Smooth muscle cell (in vitro differentiated cells): ENCODE measurements around the gene HIKESHI. TPM values are rescaled to one million over a fixed set of nuclear protein-coding genes. Genes with fewer than 3 reads are reported as not detected.
A peak's percentile ranks its signal among the peaks of the same experiment; 100 is the strongest.

ENCODE experiments used
- DNase-seq: peaks from one replicate; lab custom pipeline; 2025; ENCODE audit not compliant: unreplicated experiment; lab: John Stamatoyannopoulos, UW
- H2AFZ ChIP-seq: fragments of 200-600 bp; sonication (generic); 2 replicates; pipeline ENCODE4 v1.6.0; 2016; ENCODE audit warnings: antibody characterized with exemption, low read depth, mild to moderate bottlenecking
- H3F3A ChIP-seq: fragments of 200-600 bp; sonication (generic); 2 replicates; pipeline ENCODE4 v1.6.0; 2017; ENCODE audit warnings: antibody characterized with exemption, low read depth
- H3K27ac ChIP-seq: fragments of 200-600 bp; sonication (generic); 2 replicates; pipeline ENCODE4 v1.5.1; 2016; ENCODE audit warnings: low read depth, mild to moderate bottlenecking
- H3K27me3 ChIP-seq: fragments of 200-600 bp; sonication (generic); 2 replicates; pipeline ENCODE4 v1.6.1; 2016; ENCODE audit warnings: low read depth, mild to moderate bottlenecking
- H3K36me3 ChIP-seq: fragments of 200-600 bp; sonication (generic); 2 replicates; pipeline ENCODE4 v1.5.1; 2016; ENCODE audit warnings: low read depth
- H3K4me1 ChIP-seq: fragments of 200-600 bp; sonication (generic); 2 replicates; pipeline ENCODE4 v1.5.1; 2016; ENCODE audit warnings: low read depth
- H3K4me2 ChIP-seq: fragments of 200-600 bp; sonication (generic); 2 replicates; pipeline ENCODE4 v1.6.0; 2016; ENCODE audit warnings: mild to moderate bottlenecking
- H3K4me3 ChIP-seq: fragments of 200-600 bp; sonication (generic); 2 replicates; pipeline ENCODE4 v1.5.1; 2016; ENCODE audit warnings: mild to moderate bottlenecking
- H3K79me2 ChIP-seq: fragments of 200-600 bp; sonication (generic); 2 replicates; pipeline ENCODE4 v1.6.0; 2016; ENCODE audit warnings: low read depth, mild to moderate bottlenecking
- H3K9ac ChIP-seq: fragments of 200-600 bp; sonication (generic); 2 replicates; pipeline ENCODE4 v1.6.0; 2016; ENCODE audit warnings: low read depth
- H3K9me3 ChIP-seq: fragments of 200-600 bp; sonication (generic); replicated peaks from 2 replicates; pipeline ENCODE4 v1.5.1; 2016; ENCODE audit warnings: low read depth
- H4K20me1 ChIP-seq: fragments of 200-600 bp; sonication (generic); 2 replicates; pipeline ENCODE4 v1.6.0; 2016; ENCODE audit warnings: low read depth
- WGBS: methylation state at CpG from one replicate; pipeline ENCODE4 v1.1.7; 2016; ENCODE audit warnings: low lambda C conversion rate; 5-methylcytosine and 5-hydroxymethylcytosine counted together
- polyA plus RNA-seq: library from polyadenylated mRNA; unstranded; fragments of >200 nt; fragmentation: Nextera tagmentation; extraction: Ambion mirVana; gene quantifications from 2 replicates; pipeline ENCODE4 v1.2.1, GENCODE V29; 2016
- total RNA-seq: library from RNA; depleted of rRNA; stranded (reverse); fragments of >200 nt; gene quantifications from 2 replicates; pipeline ENCODE4 v1.2.3, GENCODE V29; 2014
- TF ChIP-seq, protein P1 (sequence below): fragments of 200-600 bp; sonication (generic); IDR thresholded peaks from 2 replicates; pipeline ENCODE4 v1.5.1; 2017; ENCODE audit warnings: borderline replicate concordance, mild to moderate bottlenecking, antibody characterized with exemption; ENCODE audit not compliant: insufficient read depth, poor library complexity, severe bottlenecking

The HIKESHI gene
- total and polyA plus RNA-seq, 2 experiments from 2014 or later, result 63.0 to 71.1 TPM

DNA sequence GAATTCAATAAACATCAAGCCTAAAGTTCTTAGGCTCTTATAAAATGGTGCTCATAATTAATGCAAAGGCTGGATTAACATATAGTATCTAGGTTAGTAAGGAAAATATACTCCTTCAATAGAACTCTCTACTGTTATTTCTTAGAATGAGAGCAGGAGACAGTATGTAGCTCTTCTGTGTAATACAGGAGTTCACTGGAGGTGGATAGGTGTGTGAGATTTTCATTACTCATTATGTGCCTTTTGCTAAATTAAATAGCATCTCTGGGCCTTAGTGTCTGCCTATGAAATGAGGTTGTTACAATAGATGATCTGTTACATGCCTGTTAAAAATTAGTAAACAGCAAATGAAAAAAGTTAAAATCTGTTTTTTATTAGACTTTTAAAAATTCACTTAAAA is 36.8 kb upstream of the HIKESHI start:
- H3K36me3 ChIP-seq, result peaks cover 13% of the 10 kb centered on the region
- H3K9me3 ChIP-seq, result no peaks in the 10 kb centered on the region
- DNase-seq, result no peak
- no peaks in the 10 kb centered on the region for H4K20me1 ChIP-seq
- TF ChIP-seq, protein P1, sequence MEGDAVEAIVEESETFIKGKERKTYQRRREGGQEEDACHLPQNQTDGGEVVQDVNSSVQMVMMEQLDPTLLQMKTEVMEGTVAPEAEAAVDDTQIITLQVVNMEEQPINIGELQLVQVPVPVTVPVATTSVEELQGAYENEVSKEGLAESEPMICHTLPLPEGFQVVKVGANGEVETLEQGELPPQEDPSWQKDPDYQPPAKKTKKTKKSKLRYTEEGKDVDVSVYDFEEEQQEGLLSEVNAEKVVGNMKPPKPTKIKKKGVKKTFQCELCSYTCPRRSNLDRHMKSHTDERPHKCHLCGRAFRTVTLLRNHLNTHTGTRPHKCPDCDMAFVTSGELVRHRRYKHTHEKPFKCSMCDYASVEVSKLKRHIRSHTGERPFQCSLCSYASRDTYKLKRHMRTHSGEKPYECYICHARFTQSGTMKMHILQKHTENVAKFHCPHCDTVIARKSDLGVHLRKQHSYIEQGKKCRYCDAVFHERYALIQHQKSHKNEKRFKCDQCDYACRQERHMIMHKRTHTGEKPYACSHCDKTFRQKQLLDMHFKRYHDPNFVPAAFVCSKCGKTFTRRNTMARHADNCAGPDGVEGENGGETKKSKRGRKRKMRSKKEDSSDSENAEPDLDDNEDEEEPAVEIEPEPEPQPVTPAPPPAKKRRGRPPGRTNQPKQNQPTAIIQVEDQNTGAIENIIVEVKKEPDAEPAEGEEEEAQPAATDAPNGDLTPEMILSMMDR, result no peak
- H3K4me2 ChIP-seq, result no peak overlapping the region
- no peak overlapping the region for H3K9ac ChIP-seq
- peaks cover 26% of the 10 kb centered on the region for H3K79me2 ChIP-seq
- H3K27ac ChIP-seq, result no peak overlapping the region
- H3F3A ChIP-seq, result no peaks in the 10 kb centered on the region
- H3K4me1 ChIP-seq, result no peaks in the 10 kb centered on the region
- no peak overlapping the region for H3K4me3 ChIP-seq
- no peaks in the 10 kb centered on the region for H3K27me3 ChIP-seq
- H2AFZ ChIP-seq, result no peak overlapping the region

DNA sequence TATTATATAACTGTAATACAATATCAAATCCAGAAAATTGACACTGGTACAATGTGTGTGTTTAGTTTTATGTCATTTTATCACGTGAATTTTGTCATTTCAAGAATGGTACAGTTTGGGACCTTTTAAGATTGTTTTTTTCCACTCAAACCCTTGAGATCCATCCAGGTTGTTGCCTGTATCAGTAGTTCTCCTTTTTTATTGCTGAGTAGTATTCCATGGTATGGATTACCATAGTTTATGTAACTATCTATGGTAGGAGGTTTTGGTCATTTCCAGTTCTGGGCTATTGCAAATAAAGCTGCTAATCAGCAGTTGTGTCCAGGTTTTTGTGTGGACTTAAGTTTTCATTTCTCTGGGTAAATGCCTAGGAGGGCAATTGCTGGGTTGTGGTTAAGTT is 32.4 kb upstream of the HIKESHI start:
- no peaks in the 10 kb centered on the region for H3K4me1 ChIP-seq
- H3K9me3 ChIP-seq, result no peaks in the 10 kb centered on the region
- peaks cover 52% of the 10 kb centered on the region for H3K79me2 ChIP-seq
- no peak overlapping the region for H2AFZ ChIP-seq
- peaks cover 16% of the 10 kb centered on the region for H4K20me1 ChIP-seq
- H3F3A ChIP-seq, result no peaks in the 10 kb centered on the region
- no peak overlapping the region for H3K9ac ChIP-seq
- H3K36me3 ChIP-seq, result peaks cover 13% of the 10 kb centered on the region
- no peak overlapping the region for H3K27ac ChIP-seq
- TF ChIP-seq, protein P1, result no peak
- no peak for DNase-seq
- H3K4me2 ChIP-seq, result no peak overlapping the region
- H3K27me3 ChIP-seq, result no peaks in the 10 kb centered on the region
- 100% methylated on average over 1 of the region's 1 CpG for WGBS
- H3K4me3 ChIP-seq, result no peak overlapping the region

DNA sequence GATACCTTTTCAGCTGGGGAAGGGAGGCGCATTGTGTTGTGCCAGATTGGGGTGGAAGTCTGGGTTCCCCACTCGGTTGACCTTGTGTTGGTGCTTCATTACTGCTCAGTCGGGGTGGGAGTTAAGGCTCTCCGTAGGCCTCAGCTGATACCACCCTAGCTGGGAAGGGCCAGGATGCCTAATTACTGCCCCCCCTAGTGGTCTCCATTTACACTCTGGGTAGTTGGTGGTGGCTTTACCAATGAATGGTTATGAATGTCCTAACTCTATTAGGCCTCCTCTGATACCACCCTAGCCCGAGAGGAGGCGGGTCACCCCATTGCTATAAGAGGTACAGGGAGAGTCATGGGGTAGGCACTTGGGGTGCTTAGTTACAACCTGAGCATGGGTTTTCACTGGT is 27.5 kb upstream of the HIKESHI start:
- H3K36me3 ChIP-seq, result peaks cover 11% of the 10 kb centered on the region
- 91% methylated on average over 6 of the region's 6 CpGs for WGBS

DNA sequence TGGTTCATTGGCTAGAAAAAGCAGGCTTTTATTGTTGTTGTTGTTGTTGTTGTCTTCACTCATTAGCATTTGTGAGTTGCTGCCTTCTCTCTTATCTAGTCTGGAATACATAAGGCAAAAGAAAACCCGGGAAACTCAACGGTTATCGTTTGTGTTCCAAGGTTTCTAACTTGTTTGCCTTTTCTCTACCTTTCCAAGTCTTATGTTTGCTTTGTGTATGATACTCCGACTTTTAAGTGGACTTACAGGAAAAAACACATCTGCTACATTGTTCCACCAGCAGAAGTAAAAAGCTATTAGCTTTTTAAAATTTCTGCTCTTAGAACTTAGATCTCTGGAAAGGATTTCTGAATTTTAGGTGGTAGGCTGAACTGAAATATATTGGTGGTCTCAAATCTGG is 27.0 kb upstream of the HIKESHI start:
- no peak overlapping the region for H3K27ac ChIP-seq
- H2AFZ ChIP-seq, result no peak overlapping the region
- no peaks in the 10 kb centered on the region for H3K9me3 ChIP-seq
- no peak for DNase-seq
- no peaks in the 10 kb centered on the region for H3F3A ChIP-seq
- TF ChIP-seq, protein P1, result no peak
- H3K27me3 ChIP-seq, result no peaks in the 10 kb centered on the region
- H3K79me2 ChIP-seq, result peaks cover 47% of the 10 kb centered on the region
- H3K4me3 ChIP-seq, result no peak overlapping the region
- no peak overlapping the region for H3K4me2 ChIP-seq
- peaks cover 32% of the 10 kb centered on the region for H4K20me1 ChIP-seq
- no peak overlapping the region for H3K9ac ChIP-seq
- H3K36me3 ChIP-seq, result peaks cover 11% of the 10 kb centered on the region
- H3K4me1 ChIP-seq, result no peaks in the 10 kb centered on the region
- WGBS, result over 99% methylated on average over 4 of the region's 4 CpGs

More for the DNA sequence above, 27.5 kb upstream of the HIKESHI start:
- no peak overlapping the region for H3K4me2 ChIP-seq
- H3K79me2 ChIP-seq, result peaks cover 51% of the 10 kb centered on the region
- no peaks in the 10 kb centered on the region for H3K4me1 ChIP-seq
- no peaks in the 10 kb centered on the region for H3F3A ChIP-seq
- H3K9me3 ChIP-seq, result no peaks in the 10 kb centered on the region
- no peak overlapping the region for H3K9ac ChIP-seq
- no peak overlapping the region for H3K27ac ChIP-seq
- TF ChIP-seq, protein P1, result peak; percentile 23
- H3K27me3 ChIP-seq, result no peaks in the 10 kb centered on the region
- no peak for DNase-seq
- peaks cover 32% of the 10 kb centered on the region for H4K20me1 ChIP-seq
- no peak overlapping the region for H2AFZ ChIP-seq
- no peak overlapping the region for H3K4me3 ChIP-seq
